ENCODE data around the gene LATS1.

DNA sequence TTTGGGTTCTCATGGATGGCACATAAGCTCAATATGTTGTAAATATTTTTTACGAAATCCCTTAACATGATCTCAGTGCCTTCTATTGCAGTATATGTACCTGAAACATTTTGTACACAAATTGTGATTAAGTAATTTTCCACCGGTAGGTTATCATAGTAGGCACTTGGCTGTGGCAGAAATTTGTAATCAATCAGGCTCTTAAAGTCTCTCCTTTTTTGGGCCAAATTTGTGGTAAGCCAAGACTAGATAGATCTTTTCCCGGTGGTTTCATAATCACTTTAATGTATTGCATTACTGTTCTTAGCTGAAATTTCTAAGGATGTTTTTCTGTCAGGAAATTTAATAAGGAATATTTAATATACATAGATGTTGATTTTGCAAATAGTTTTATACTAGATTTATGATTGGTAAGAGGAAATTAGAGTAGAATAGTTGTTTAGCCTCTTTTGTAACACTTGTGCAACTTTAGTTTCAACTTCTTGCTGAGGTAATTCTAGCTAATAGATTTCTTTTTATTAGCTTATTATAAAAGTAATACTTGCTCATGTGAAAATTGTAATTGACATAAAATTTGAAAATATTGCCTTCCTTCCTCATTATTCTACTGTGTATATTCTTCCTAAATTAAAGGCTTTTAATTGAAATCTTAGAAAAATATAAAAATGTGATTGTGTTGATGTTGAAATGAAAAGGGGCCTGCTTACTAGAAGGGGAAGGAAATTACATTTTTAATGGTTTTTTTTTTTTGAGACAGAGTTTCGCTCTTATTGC lies 34.9 kb upstream of the LATS1 start:
- TF ChIP-seq EGR1 (IDR thresholded peaks at IDR 0.05; ENCODE audit: low read depth in 2 of 2) (peak; percentile 73 to 75), RAD21 (IDR thresholded peaks at IDR 0.05) (peak; percentile 10 to 18), YY1 (IDR thresholded peaks at IDR 0.05) (peak; percentile 59), GABPA (IDR thresholded peaks at IDR 0.05 in 1 of 2, conservative IDR thresholded peaks at IDR 0.05 in 1 of 2) (peak in 1 of 2 donors; percentile 40), TAF1 (conservative IDR thresholded peaks at IDR 0.05) (no peak), MAX (IDR thresholded peaks at IDR 0.05) (peak; percentile 53), ZBTB33 (IDR thresholded peaks at IDR 0.05) (peak; percentile 87)
- TF ChIP-seq, protein P1, sequence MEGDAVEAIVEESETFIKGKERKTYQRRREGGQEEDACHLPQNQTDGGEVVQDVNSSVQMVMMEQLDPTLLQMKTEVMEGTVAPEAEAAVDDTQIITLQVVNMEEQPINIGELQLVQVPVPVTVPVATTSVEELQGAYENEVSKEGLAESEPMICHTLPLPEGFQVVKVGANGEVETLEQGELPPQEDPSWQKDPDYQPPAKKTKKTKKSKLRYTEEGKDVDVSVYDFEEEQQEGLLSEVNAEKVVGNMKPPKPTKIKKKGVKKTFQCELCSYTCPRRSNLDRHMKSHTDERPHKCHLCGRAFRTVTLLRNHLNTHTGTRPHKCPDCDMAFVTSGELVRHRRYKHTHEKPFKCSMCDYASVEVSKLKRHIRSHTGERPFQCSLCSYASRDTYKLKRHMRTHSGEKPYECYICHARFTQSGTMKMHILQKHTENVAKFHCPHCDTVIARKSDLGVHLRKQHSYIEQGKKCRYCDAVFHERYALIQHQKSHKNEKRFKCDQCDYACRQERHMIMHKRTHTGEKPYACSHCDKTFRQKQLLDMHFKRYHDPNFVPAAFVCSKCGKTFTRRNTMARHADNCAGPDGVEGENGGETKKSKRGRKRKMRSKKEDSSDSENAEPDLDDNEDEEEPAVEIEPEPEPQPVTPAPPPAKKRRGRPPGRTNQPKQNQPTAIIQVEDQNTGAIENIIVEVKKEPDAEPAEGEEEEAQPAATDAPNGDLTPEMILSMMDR (IDR thresholded peaks at IDR 0.05; ENCODE audit: low read depth, low read length, missing input control), result no peak
- TF ChIP-seq, protein P2, sequence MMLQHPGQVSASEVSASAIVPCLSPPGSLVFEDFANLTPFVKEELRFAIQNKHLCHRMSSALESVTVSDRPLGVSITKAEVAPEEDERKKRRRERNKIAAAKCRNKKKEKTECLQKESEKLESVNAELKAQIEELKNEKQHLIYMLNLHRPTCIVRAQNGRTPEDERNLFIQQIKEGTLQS (IDR thresholded peaks at IDR 0.05), result peak; percentile 69
